Pancreas (tissue), 10 donors: ENCODE data around the gene SH3D19. TPM values are rescaled to one million over a fixed set of nuclear protein-coding genes. Genes with fewer than 3 reads are reported as not detected.
"Not testable (repeated sequence)": the region's sequence is repeated elsewhere in the genome, so short reads cannot be mapped to it uniquely, and the experiment has no call there.

Experiments
- ATAC-seq, 4 donors: fragments of 200-7000 bp; cut with Tn5 transposase; one replicate each; pipeline versions ENCODE4 v1.8.0 to v1.9.1; 2020; ENCODE audit warnings: mild to moderate bottlenecking in 4 of 4, moderate library complexity in 4 of 4
- DNase-seq, 6 donors: peaks; one replicate each; pipeline ENCODE4 v3.0.0-alpha.2; 2020
- FAIRE-seq: peaks from 2 replicates; lab custom pipeline; 2012; peaks lifted over from hg19 to GRCh38; lab: Jason Lieb, UNC
- H3K27ac ChIP-seq, 4 donors: fragments of 200-600 bp; sonication (generic); 1 replicate in 3 of 4; 2 replicates in 1 of 4; pipeline versions ENCODE4 v1.5.0 to v1.8.0; 2020
- H3K27me3 ChIP-seq, 4 donors: fragments of 200-600 bp; one replicate each; pipeline ENCODE4 v1.8.0; 2021
- H3K36me3 ChIP-seq, 3 donors: fragments of 200-600 bp; sonication (generic) in 1 of 3; one replicate each; pipeline versions ENCODE4 v1.5.0 to v1.8.0; 2020 to 2021
- H3K4me1 ChIP-seq, 3 donors: fragments of 200-600 bp; one replicate each; pipeline ENCODE4 v1.8.0; 2021
- H3K4me3 ChIP-seq, 4 donors: fragments of 200-600 bp; sonication (generic) in 2 of 4; one replicate each; pipeline versions ENCODE4 v1.5.0 to v1.8.0; 2020 to 2021
- H3K9me3 ChIP-seq, 4 donors: fragments of 200-600 bp; one replicate each; pipeline ENCODE4 v1.8.0; 2021
- CTCF ChIP-seq, 4 donors: fragments of 200-600 bp; sonication (generic) in 3 of 4; IDR thresholded peaks; one replicate each; pipeline versions ENCODE4 v1.5.0 to v1.8.0; 2021; ENCODE audit warnings: antibody characterized with exemption in 4 of 4
- WGBS, 2 donors: extraction: QIAGEN DNeasy Blood & Tissue Kit; methylation state at CpG; one replicate each; pipeline ENCODE4 v1.1.7; 2013; 5-methylcytosine and 5-hydroxymethylcytosine counted together
- intact Hi-C, 3 donors: fragments of 100-400 bp; cut with DNase I; formaldehyde crosslinking; loops; one replicate each; pipeline versions ENCODE4 v1.11.1 to v1.14.2; 2022
- polyA plus RNA-seq, 2 donors: library from polyadenylated mRNA; stranded (reverse); fragments of 200-250 nt; gene quantifications; one replicate each; pipeline ENCODE4 v1.2.3, GENCODE V29; 2013
- total RNA-seq, 6 donors: library from RNA; stranded (reverse); fragmentation: NEBNext Ultra II Directional in 4 of 6; extraction: Animal tissue kit (Norgen Biotek cat#: 25700) in 4 of 6; gene quantifications; one replicate each; pipeline versions ENCODE4 v1.2.1 to v1.2.4, GENCODE V29; 2021 to 2023
- donor health status: healthy with polysubstance abuse.
- donor health status: DM: no; HTN: no; CAD: no; lungs with moderate emphysema.
- donor health status: DM: no; HTN: no; CAD: no.
- donor health status: control.
- donor health status: control.
- donor health status: Bipolar disorder and iron deficiency.
- donor health status: DM: yes; HTN: yes; CAD: no.
- donor health status: DM: no; HTN: no; CAD: no.
- donor health status: DM: no; HTN: no; CAD: no.
- donor health status: DM: yes; HTN: yes; CAD: no.

The SH3D19 gene
- total and polyA plus RNA-seq, 8 donors = 11.9 to 34.5 (median 12.9) TPM

- Histone ChIP-seq H3K9me3 (no peaks in the 10 kb centered on the region), H3K4me3 (peak overlapping the region in 3 of 4 donors; percentile 70 to 76 (median 73)), H3K36me3 (no peaks in the 10 kb centered on the region), H3K27me3 (no peaks in the 10 kb centered on the region), H3K4me1 (peaks cover 0 to 12% (median 10%) of the 10 kb centered on the region in 3 donors), H3K27ac (peak overlapping the region in 3 of 4 donors; percentile 61 to 87 (median 87))
- 18 to 21% methylated on average over 12 of the region's 12 CpGs for WGBS, 2 donors
- FAIRE-seq (no peak), ATAC-seq (peak in 3 of 4 donors; percentile 8 to 28 (median 18)), DNase-seq (no peak)
- intact Hi-C loops = no loop called here
- TF ChIP-seq CTCF (IDR thresholded peaks at IDR 0.05) = no peak
Observed at GRCh38 chr4:151324124-151324751, 1.2 kb downstream of the SH3D19 start.

- 94 to 100% methylated on average over 1 of the region's 1 CpG for WGBS, 2 donors
- no peak for DNase-seq
- no peak for ATAC-seq
- H3K27me3 ChIP-seq = no peaks in the 10 kb centered on the region
- peaks cover 0 to 12% (median 10%) of the 10 kb centered on the region in 3 donors for H3K4me1 ChIP-seq
- intact Hi-C loops = no loop called here
- FAIRE-seq = no peak
- TF ChIP-seq CTCF (IDR thresholded peaks at IDR 0.05) = no peak
- H3K4me3 ChIP-seq = peak overlapping the region in 1 of 4 donors; percentile 70
- no peaks in the 10 kb centered on the region for H3K36me3 ChIP-seq
- H3K27ac ChIP-seq = no peak overlapping the region
- no peaks in the 10 kb centered on the region for H3K9me3 ChIP-seq
Observed at GRCh38 chr4:151323667-151324066, 1.7 kb downstream of the SH3D19 start.

GRCh38 chr4:151322570-151322969 is 2.8 kb downstream of the SH3D19 start:
- H3K36me3 ChIP-seq = no peaks in the 10 kb centered on the region
- no peaks in the 10 kb centered on the region for H3K9me3 ChIP-seq
- ATAC-seq = no peak
- H3K4me3 ChIP-seq = no peak overlapping the region
- no peak for DNase-seq
- H3K27me3 ChIP-seq = no peaks in the 10 kb centered on the region
- intact Hi-C loops = no loop called here
- peaks cover 0 to 12% (median 10%) of the 10 kb centered on the region in 3 donors for H3K4me1 ChIP-seq
- FAIRE-seq = peak; percentile 89
- no peak overlapping the region for H3K27ac ChIP-seq
- TF ChIP-seq CTCF (IDR thresholded peaks at IDR 0.05) = no peak

- intact Hi-C loops, ATAC-seq, DNase-seq, H3K36me3 ChIP-seq, FAIRE-seq, H3K9me3 ChIP-seq, H3K27me3 ChIP-seq, H3K27ac ChIP-seq, H3K4me3 ChIP-seq: not testable (repeated sequence)
- peaks cover 0 to 11% (median 10%) of the 10 kb centered on the region in 3 donors for H3K4me1 ChIP-seq
- WGBS, 2 donors = 93 to 98% methylated on average over 4 of the region's 4 CpGs
Observed at GRCh38 chr4:151322161-151322560, 3.2 kb downstream of the SH3D19 start.

- H3K4me1 ChIP-seq = peaks cover 0 to 10% (median 9%) of the 10 kb centered on the region in 3 donors
- no peak overlapping the region for H3K4me3 ChIP-seq
- 59 to 74% methylated on average over 1 of the region's 1 CpG for WGBS, 2 donors
- intact Hi-C loops = no loop called here
- H3K9me3 ChIP-seq = no peaks in the 10 kb centered on the region
- H3K36me3 ChIP-seq = no peaks in the 10 kb centered on the region
- TF ChIP-seq CTCF (IDR thresholded peaks at IDR 0.05) = no peak
- FAIRE-seq (no peak), ATAC-seq (no peak), DNase-seq (no peak)
- no peaks in the 10 kb centered on the region for H3K27me3 ChIP-seq
- H3K27ac ChIP-seq = no peak overlapping the region
Observed at GRCh38 chr4:151321586-151321985, 3.8 kb downstream of the SH3D19 start.
